Upper lobe of left lung (tissue), 4 donors: ENCODE data around the gene PTK6.
"Not testable (repeated sequence)": the region's sequence is repeated elsewhere in the genome, so short reads cannot be mapped to it uniquely, and the experiment has no call there.

ENCODE experiments used
- CTCF ChIP-seq, 6 experiments: fragments of 450-650 bp in 4 of 6; fragments of 200-600 bp in 2 of 6; sonication (generic) in 2 of 6; IDR thresholded peaks; one replicate each; pipeline ENCODE4 v1.5.1; 2016 to 2019; ENCODE audit warnings: antibody characterized with exemption in 6 of 6
- POLR2A ChIP-seq, 4 donors: fragments of 450-650 bp; IDR thresholded peaks; one replicate each; pipeline ENCODE4 v1.5.1; 2016 to 2017; ENCODE audit warnings: antibody characterized with exemption in 4 of 4, mild to moderate bottlenecking in 2 of 4
- POLR2AphosphoS5 ChIP-seq, 2 donors: sonication (generic); formaldehyde crosslinking; IDR thresholded peaks; one replicate each; pipeline ENCODE4 v1.5.1; 2017; ENCODE audit warnings: antibody characterized with exemption in 2 of 2

- not testable (repeated sequence) for TF ChIP-seq CTCF, POLR2A, POLR2AphosphoS5 (IDR thresholded peaks at IDR 0.05)
Observed at GRCh38 chr20:63514520-63514919, 22.7 kb downstream of the PTK6 start.
